ENCODE data around the gene CDC6. TPM values are rescaled to one million over a fixed set of nuclear protein-coding genes. Genes with fewer than 3 reads are reported as not detected.
A peak's percentile ranks its signal among the peaks of the same experiment; 100 is the strongest.

CDC6 gene
- total RNA-seq, 1 donor from 2014 or later: 4.7 TPM

DNA sequence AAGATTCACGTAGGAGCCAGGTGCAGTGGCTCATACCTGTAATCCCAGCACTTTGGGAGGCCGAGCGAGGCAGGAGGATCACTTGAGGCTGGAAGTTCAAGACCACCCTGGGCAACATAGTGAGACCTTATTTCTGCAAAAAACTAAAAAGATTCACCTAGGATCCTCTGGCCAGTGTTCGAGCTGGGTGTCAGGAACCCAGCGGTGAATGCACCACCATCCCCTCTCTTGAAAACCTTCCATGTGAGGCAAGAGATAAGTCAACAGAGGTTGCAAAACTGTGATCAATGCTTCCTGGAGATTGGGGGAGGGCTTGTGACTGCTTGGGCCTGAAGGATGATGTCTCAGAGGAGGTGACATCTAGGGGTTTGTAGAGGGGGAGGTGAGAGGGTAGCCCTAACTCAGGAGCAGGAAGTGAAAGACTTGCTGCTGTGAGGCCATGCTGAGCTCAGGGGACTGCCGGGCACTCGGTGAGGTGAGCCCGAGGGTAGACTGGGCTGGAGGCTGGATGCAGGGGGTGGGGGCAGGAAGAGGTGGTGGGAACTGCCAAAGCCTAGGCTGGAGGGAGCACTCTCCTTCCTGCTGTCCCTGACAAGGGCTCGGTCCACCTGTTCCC lies 65.2 kb downstream of the CDC6 start:
- TF ChIP-seq, protein P1, sequence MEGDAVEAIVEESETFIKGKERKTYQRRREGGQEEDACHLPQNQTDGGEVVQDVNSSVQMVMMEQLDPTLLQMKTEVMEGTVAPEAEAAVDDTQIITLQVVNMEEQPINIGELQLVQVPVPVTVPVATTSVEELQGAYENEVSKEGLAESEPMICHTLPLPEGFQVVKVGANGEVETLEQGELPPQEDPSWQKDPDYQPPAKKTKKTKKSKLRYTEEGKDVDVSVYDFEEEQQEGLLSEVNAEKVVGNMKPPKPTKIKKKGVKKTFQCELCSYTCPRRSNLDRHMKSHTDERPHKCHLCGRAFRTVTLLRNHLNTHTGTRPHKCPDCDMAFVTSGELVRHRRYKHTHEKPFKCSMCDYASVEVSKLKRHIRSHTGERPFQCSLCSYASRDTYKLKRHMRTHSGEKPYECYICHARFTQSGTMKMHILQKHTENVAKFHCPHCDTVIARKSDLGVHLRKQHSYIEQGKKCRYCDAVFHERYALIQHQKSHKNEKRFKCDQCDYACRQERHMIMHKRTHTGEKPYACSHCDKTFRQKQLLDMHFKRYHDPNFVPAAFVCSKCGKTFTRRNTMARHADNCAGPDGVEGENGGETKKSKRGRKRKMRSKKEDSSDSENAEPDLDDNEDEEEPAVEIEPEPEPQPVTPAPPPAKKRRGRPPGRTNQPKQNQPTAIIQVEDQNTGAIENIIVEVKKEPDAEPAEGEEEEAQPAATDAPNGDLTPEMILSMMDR (IDR thresholded peaks at IDR 0.05; ENCODE audit: partially characterized antibody, unreplicated experiment): no peak
- Mint-ChIP-seq H3K4me3 (ENCODE audit: unreplicated experiment) (peak overlapping the region; percentile 70), H3K36me3 (ENCODE audit: unreplicated experiment) (peaks cover 3% of the 10 kb centered on the region), H3K27ac (ENCODE audit: unreplicated experiment) (peak overlapping the region; percentile 24), H3K4me1 (ENCODE audit: low read depth, unreplicated experiment) (peaks cover 39% of the 10 kb centered on the region), H3K27me3 (ENCODE audit: unreplicated experiment) (peaks cover 20% of the 10 kb centered on the region), H3K9me3 (ENCODE audit: unreplicated experiment) (peaks cover 13% of the 10 kb centered on the region)
- DNase-seq: no peak

Other genes starting within 250 kb of the CDC6 start
- gene MED24, start 233.5 kb upstream of the CDC6 start, total RNA-seq (ENCODE audit: unreplicated experiment): 172 TPM
- 17.6 TPM for gene THRA, start 224.9 kb upstream of the CDC6 start, total RNA-seq (ENCODE audit: unreplicated experiment)
- 1.3 TPM for gene NR1D1, start 187.3 kb upstream of the CDC6 start, total RNA-seq (ENCODE audit: unreplicated experiment)
- gene MSL1, start 165.9 kb upstream of the CDC6 start, total RNA-seq (ENCODE audit: unreplicated experiment): 110 TPM
- 145 TPM for gene CASC3, start 147.3 kb upstream of the CDC6 start, total RNA-seq (ENCODE audit: unreplicated experiment)
- 25.3 TPM for gene RAPGEFL1, start 110.4 kb upstream of the CDC6 start, total RNA-seq (ENCODE audit: unreplicated experiment)
- 25.4 TPM for gene WIPF2, start 68.6 kb upstream of the CDC6 start, total RNA-seq (ENCODE audit: unreplicated experiment)
- gene RARA, start 21.3 kb downstream of the CDC6 start, total RNA-seq (ENCODE audit: unreplicated experiment): 26.2 TPM
- not detected for gene GJD3, start 76.9 kb downstream of the CDC6 start, total RNA-seq (ENCODE audit: unreplicated experiment)
- 32.4 TPM for gene TOP2A, start 130.0 kb downstream of the CDC6 start, total RNA-seq (ENCODE audit: unreplicated experiment)
- gene IGFBP4, start 155.6 kb downstream of the CDC6 start, total RNA-seq (ENCODE audit: unreplicated experiment): 1.9 TPM
- not detected for gene TNS4, start 213.7 kb downstream of the CDC6 start, total RNA-seq (ENCODE audit: unreplicated experiment)